ENCODE measurements around the gene BCR.
"Not testable (repeated sequence)": the region's sequence is repeated elsewhere in the genome, so short reads cannot be mapped to it uniquely, and the experiment has no call there.

The BCR gene

DNA sequence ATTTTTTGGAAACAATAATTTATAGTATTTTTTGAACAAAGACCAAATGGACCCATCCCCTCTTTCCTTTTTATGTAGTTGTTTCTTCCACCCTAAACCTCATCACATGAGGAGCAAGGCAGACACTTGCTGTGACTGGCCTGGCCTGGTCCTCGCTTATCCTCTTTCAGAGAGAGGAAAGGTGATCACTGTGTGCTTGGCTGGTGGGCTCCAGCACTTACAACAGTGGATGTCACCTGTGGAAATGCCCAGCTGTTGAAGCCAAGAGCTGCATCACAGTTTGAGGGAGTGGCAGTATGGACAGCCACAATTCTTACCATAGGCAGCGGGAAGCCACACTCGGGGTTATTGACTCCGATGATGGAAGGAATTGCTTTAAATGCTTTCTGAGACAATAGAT lies 185.7 kb downstream of the BCR start:
- DNase-seq (ENCODE audit: low read depth, low spot score): no peak

DNA sequence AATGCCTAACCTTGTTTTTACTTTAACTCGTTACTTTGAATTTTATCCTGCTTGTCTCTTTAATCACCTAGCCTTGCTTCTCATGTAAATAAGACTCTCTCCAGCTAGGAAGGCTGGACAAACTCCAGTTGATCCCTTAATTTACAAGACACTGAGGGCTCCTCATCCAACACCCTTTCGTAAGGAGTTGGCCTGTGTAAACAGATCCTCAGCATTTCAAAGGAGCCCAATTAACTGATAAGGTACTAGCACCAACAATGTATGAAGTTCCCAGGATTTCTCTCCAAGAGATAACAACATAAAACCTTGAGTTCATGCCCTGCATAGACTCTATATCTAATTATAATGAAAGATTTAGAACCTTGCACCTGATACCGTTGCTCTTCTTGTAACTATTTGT lies 186.9 kb downstream of the BCR start:
- not testable (repeated sequence) for DNase-seq (ENCODE audit: low read depth, low spot score)
